ENCODE measurements around the gene ATP8B4.

ATP8B4 gene

GRCh38 chr15:49809894-49810609 is 309.0 kb downstream of the ATP8B4 start:
- Histone ChIP-seq H3K9me2 (replicated peaks; ENCODE audit: insufficient read depth, low read length) (no peaks in the 10 kb centered on the region), H3F3A (ENCODE audit: insufficient read depth) (no peaks in the 10 kb centered on the region), H3K27ac (ENCODE audit: low read depth, low read length) (no peak overlapping the region), H3K79me2 (ENCODE audit: insufficient read depth, low read length) (no peaks in the 10 kb centered on the region), H3K4me2 (ENCODE audit: low read depth, low read length, poor library complexity, severe bottlenecking) (no peak overlapping the region), H3K4me3 (ENCODE audit: insufficient read depth, low read length, poor library complexity, severe bottlenecking) (no peak overlapping the region), H3K36me3 (ENCODE audit: low read length) (no peaks in the 10 kb centered on the region), H3K27me3 (ENCODE audit: low read length) (no peaks in the 10 kb centered on the region), H3K9ac (ENCODE audit: low read length) (no peak overlapping the region), H2AFZ (ENCODE audit: low read depth, low read length, severe bottlenecking) (no peak overlapping the region), H4K20me1 (ENCODE audit: low read depth, low read length) (no peaks in the 10 kb centered on the region), H3K9me3 (ENCODE audit: insufficient read depth, low read length) (no peaks in the 10 kb centered on the region)
- TF ChIP-seq CTCF (IDR thresholded peaks at IDR 0.05; ENCODE audit: insufficient read depth, low read length, poor library complexity, severe bottlenecking) = no peak
- no peak for TF ChIP-seq EZH2phosphoT487 (conservative IDR thresholded peaks at IDR 0.05; ENCODE audit: low read length)

- Histone ChIP-seq H3F3A (ENCODE audit: insufficient read depth) (no peaks in the 10 kb centered on the region), H3K79me2 (ENCODE audit: insufficient read depth, low read length) (no peaks in the 10 kb centered on the region), H3K36me3 (ENCODE audit: low read length) (no peaks in the 10 kb centered on the region), H3K4me3 (ENCODE audit: insufficient read depth, low read length, poor library complexity, severe bottlenecking) (no peak overlapping the region), H3K9me2 (replicated peaks; ENCODE audit: insufficient read depth, low read length) (no peaks in the 10 kb centered on the region), H2AFZ (ENCODE audit: low read depth, low read length, severe bottlenecking) (no peak overlapping the region), H3K27ac (ENCODE audit: low read depth, low read length) (no peak overlapping the region), H3K4me2 (ENCODE audit: low read depth, low read length, poor library complexity, severe bottlenecking) (no peak overlapping the region), H4K20me1 (ENCODE audit: low read depth, low read length) (no peaks in the 10 kb centered on the region), H3K9ac (ENCODE audit: low read length) (no peak overlapping the region), H3K27me3 (ENCODE audit: low read length) (no peaks in the 10 kb centered on the region), H3K9me3 (ENCODE audit: insufficient read depth, low read length) (no peaks in the 10 kb centered on the region)
- TF ChIP-seq CTCF (IDR thresholded peaks at IDR 0.05; ENCODE audit: insufficient read depth, low read length, poor library complexity, severe bottlenecking) = no peak
- no peak for TF ChIP-seq EZH2phosphoT487 (conservative IDR thresholded peaks at IDR 0.05; ENCODE audit: low read length)
These were observed 310.7 kb downstream of the ATP8B4 start for GRCh38 chr15:49808341-49808740.

Data from SU-DHL-6 (cell line).